Amygdala (tissue), 56 donors: ENCODE results near the gene SYTL3.
"Not testable (repeated sequence)": the region's sequence is repeated elsewhere in the genome, so short reads cannot be mapped to it uniquely, and the experiment has no call there.

ENCODE experiments used
- DNase-seq, 56 donors: peaks; one replicate each; lab custom pipeline; 2025; lab: John Stamatoyannopoulos, UW

SYTL3 gene

DNA sequence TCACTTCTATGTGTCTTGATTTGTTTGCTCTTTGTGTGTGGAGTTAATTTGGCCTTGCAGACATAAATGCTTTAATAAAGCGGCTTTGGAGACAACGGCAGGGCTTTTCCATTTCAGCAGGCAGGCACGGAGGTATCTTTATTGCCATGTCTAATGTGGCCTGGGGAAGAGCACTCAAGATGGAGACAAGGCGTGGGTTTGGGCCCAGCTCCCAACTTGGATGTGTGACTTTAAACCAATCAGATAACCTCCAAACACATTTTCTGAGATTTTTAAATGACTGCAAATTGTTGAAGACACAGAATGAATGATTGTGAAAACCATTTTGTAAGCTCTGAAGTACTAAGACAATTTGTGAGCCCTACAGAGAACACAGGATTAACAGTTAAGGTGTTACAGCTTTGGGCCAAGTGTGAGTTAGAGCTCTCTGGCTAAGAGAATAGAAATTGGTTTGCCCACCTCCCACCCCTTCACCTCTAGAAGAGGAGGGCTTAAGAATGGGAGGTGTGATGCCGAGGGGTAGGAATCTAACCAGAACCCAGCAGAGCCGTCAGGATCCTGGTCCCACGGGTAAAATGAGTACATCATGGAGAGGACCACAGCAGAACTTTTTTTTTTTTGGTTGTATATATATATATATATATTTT lies 14.3 kb upstream of the SYTL3 start:
- DNase-seq = no peak

DNA sequence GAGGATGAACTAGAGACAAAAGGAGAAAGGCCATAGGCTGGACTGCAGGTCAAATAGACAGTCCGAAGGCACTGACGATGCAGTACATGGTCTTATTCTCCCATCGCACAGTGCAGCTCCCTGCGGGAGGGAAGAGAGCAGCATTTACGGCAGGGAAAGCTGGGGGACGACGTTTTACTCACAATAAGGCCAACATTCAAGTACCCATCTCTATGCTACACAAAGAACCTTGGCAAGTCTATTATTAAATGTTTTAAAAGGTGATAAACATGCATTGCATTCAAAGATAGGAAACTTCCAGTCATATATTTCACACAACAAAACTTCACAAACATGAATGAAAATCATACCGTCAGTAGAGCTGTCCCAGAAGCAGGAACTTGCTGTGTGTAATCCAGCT lies 13.1 kb upstream of the SYTL3 start:
- no peak for DNase-seq

DNA sequence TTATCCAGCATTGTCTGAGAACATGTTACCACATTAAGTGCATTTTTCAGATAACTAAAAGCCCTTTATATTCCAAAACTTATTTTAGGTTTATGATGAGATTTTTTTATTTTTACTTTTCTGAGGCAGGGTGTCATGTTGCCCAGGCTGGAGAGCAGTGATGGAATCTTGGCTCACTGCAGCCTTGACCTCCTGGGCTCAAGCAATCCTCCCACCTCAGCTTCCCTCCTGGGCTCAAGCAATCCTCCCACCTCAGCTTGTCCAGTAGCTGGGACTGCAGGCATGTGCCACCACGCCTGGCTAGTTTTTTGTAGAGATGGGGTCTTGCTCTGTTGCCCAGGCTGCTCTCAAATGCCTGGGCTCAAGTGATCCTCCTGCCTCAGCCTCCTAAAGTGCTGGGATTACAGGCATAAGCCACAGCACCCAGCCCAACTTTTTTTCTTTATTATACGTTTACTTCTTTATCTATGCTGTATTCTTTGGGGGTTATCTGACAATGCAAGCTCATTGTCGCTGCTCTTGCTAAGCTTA lies 11.5 kb upstream of the SYTL3 start:
- no peak for DNase-seq

DNA sequence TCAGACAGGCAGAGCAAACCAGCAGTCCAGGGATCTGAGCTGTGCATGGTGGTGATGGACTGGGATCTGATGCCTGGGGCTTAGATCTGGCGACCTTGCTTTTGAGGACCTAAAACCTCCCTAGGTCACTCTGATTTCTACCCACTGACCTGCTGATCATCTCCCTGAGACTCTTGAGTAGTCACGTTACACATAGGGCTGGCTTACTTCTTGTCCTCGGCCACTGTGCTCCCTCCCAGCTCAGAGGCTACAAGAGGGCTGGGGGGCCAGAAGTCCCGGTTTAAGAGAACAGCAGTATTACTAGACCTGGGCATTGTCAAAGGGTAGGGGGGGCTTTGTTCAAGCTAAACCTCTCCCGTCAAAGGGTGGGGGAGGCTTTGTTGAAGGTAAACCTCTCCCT lies 10.8 kb upstream of the SYTL3 start:
- no peak for DNase-seq

DNA sequence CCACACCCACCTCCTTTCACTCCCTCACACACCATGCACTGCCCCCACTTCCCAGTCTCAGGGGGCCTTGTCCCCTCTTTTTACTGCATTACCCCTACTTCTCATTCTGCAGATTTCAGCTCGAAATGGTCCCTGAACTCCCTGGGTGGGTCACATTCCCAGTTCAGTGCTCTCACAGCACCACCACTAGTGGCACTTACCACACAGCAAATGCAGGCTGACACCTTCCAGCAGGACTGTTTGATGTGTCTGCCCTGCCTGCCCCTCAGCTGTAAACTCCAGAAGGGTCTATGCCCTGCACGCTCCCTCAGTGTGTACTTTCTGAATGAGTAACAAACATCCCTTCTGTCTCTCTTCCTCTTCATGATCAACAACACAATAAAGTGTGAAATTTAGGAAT lies 9.3 kb upstream of the SYTL3 start:
- no peak for DNase-seq

DNA sequence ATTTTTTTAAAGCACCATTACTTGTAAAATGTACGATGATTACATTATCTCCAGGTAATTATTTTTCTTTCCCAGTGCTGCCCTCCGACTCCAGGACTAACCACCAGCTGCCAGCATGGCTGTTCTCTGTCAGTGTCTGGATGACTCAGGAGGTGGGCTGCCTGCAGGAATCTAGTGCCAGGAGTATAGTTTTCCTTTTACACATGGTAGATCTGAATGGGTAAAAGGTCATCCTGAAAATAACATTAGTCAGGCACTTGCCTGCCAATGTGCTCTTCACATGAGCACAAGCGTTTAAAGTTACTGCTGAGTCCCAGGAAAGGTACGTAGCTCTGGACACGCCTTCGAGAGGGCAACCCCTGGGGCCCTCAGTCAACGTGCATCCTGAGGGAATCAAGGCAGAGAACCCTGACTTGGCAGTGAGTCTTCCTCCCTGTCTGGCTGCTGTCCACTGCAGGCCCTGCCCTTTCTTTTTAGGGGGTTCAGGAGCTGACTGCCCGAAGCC lies 7.7 kb upstream of the SYTL3 start:
- DNase-seq = no peak

DNA sequence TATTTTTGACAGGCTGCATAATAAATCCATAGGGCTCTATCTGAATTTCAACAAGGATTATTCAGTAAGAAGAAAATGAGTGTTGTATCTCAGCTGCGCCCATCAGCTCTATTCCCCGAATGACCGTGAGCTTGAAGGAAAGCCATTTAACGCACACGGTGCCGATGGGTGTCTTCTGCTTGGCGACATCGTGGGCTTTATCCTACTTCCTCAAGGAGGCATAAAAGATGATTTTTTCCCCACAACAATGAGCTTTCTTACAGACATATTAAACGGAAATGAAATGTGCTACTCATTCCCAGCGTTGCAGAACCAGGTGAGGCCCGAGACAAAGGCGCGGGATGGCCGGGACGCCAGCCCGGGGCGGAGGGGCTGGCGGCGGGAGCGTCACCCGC lies 6.0 kb upstream of the SYTL3 start:
- no peak for DNase-seq

DNA sequence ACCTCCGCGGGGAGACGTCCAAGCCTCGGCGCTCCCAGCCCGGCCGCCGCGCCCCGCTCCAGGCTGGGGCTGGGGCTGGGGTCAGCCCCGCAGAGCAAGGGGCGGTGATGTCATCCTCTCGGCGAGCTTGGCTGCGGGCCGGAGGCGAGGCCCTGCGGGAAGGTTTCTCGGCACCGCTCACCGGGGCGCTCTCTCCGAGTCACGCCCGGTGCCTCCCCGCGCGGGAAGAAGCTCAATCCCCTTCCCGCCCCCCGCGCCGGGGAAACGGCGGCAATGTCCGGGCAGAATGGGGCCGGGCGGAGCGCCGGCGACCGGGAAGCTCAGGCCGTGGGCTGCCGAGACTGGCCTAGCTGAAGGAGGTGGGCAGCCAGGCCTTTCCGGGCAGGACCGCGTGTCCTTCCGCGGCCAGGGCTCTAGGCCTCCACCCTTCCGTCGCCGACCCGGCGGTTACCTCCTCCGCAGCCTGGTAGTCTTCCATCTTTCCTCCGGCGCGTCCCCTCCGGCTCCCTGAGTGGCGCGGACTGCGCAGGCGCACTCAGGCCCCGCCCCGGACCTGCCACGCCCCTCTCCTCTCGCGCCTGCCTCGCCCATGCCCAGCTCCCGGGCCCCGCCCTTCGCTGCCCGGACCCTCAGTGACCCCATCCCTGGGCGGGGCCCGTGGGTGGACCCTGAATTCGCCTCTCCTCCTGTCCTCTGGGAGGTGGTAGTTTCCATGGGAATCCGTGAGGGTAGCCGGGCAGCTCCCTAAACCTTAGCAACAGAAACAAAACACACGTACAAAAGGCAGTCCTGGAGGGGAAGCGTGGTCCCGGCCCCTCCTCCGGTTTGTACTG lies 5.4 kb upstream of the SYTL3 start, which contains the start of gene DYNLT1:
TSS of gene DYNLT1 (minus strand) at position 513 of the 833 bp plus-strand sequence. CDS start at position 478, 35 bp downstream.
- DNase-seq = peak; percentile 17 to 94 (median 80)

DNA sequence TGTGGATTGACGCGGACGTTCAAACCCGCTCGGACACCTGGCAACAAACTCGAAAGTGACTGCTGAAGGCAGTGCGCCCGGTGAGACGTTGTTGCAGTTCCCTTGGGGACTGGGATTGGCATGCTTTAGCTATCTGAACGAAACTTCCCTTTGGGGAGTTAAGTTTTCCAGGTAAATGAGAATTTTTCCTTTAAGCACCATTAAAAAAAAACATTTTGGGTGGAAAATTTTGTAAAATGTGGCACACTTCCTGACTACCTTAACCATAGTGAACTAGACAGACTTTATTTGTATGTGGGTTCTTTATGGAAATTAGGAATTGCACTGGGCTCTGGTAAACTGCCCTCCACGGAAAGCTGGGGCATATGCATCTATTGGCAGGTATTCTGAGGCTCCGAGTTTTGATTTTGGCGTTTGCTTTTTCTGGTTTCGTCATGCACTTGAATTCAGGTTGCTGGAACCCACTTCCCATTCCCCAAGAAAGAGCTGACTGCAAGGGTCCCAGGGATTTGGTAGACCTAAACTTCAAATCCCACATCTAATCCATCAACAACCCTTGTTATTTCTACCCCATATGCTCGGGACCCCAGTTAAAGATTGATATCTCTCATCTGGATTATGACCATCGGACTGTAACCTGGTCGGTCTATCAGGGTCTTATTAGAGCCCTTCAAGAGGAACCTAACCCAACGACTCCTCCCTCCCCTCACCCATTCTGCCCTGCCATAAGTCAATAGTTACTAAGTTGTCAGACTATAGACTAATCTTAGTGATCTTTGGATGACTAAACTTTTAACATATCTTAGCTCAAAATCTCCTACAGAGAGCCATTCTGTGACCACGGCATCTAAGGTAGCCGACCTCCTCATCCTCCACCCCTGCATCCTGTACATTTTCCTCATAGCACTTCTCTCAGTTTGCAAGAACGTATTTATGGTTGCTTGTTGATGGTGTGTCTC lies 4.5 kb upstream of the SYTL3 start:
- peak in 1 of 56 donors; percentile 62 for DNase-seq

DNA sequence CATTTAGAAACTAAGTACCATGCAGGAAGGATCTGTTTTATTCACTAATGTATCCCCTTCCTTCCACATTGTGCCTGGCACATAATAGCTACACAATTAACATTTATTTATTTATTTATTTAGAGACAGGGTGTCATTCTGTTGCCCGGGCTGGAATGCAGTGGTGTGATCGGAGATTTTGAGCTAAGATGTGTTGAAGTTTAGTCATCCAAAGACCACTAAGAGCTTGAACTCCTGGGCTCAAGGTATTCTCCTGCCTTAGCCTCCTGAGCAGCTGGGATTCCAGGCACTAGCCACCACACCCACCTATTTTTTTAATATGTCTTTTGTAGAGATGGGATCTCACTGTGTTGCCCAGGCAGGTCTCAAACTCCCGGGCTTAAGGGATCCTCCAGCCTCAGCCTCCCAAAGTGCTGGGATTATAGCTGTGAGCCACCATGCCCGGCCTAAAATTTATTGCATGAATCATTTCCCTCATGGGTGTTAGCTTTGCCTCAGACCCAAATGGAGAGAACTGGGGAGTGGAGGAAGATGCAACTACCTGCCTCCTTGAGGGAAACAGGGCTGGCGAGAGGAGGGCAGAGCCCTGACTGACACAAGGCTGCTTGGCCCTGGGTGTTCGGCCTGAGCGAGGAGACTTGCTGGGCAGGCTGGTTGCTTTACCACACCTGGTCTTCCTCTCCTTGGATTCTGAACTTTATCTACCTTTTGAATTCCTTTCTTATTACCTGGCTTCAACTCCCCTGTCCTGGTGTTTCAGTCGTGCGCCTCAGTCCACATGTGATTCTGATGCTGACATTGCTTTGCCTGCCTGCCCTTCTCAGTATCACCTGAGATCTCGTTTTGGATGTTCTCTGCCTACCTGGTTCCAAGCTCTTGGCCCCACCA lies 3.6 kb upstream of the SYTL3 start:
- DNase-seq = no peak

DNA sequence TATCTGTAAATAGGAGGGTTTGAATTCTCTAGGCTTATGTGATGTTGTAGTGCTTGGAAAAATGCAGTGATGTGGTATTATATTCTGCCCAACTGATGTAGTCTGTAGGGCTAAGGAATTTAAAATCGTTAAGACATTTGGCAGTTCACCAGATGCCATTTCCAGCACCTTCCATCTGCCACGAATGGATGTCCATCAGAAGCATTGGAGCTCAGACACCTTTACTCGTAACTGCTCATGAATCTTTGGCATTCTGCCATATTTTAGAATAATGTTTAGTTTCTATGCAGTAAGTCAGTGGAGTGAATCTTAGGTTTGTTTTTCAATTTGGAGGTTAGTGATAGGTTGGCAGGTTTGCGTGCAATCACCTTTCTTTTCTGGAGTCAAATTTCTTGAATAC lies 2.4 kb upstream of the SYTL3 start:
- DNase-seq = no peak

DNA sequence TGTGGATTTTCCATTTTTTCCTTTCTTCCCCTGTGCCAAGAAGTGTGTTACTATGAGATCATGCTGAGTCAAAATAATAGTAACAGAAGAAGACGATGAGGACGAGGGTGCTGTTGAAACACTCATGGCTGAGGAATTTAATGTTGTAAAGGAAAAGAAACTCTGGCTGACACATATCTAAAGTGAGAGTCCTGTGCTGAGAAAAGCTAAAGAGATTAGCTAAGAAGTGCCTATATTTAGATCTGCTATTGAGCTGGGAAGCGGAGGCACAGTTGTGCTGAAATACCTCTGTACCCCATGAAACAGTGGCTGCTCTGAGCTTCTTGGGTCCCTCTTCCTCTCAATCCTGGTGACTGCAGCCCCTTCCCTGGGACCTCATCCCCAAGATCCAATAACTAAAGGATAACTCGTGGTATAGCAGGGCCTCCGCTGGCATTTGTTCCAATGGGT lies 1.1 kb upstream of the SYTL3 start:
- no peak for DNase-seq

DNA sequence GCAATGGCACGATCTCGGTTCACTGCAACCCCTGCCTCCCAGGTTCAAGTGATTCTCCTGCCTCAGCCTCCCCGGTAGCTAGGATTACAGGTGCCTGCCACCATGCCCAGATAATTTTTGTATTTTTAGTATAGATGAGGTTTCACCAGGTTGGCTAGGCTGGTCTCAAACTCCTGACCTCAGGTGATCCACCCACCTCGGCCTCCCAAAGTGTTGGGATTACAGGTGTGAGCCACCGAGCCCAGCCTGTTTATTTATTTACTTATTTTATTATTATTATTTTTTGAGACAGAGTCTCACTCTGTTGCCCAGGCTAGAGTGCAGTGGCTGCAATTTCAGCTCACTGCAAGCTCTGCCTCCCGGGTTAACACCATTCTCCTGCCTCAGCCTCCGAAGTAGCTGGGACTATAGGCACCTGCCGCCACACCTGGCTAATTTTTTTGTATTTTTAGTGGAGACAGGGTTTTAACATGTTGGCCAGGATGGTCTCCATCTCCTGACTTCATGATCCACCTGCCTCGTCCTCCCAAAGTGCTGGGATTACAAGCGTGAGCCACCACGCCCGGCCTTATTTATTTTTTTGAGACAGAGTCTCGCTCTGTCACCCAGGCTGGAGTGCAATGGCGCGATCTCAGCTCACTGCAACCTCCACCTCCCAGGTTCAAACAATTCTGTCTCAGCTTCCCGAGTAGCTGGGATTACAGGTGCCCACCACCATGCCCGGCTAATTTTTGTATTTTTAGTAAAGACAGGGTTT lies 2.3 kb downstream of the SYTL3 start:
- not testable (repeated sequence) for DNase-seq

DNA sequence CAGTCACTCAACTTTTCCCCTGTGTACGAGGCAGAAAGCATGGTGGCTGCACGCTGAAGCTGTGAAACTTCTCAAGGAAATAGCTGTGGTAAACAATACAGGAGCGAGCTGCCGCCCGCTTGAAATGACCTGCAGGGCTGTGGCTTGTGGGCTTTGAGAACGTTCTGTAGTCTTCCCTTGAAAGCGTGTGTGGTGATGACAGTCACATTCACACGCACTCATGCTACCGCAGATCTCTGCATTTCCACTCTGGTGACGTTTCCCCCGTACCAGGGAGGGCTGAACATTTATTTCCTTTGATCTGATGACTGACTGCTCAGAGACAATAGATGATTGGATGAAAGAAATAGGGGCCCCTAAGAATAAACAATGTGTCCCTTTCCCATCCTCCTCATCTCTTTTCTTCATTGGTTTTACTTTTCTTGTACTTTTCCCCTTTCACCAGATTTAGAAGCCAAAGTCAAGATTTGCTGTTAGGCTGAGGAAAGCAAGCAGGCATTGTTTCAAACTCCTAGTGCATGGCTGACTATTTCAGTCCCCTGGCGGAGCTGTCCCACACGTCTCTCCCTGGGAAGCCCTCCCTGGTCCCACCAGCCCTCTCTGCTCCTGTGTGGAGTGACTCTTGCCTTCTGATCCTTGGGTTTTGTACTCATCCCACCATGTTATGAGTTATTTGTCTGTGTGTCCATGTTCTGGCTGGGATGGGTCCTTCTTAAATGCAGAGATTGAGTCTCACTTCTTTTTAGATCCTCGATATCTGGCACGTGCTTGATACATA lies 3.9 kb downstream of the SYTL3 start:
- no peak for DNase-seq

DNA sequence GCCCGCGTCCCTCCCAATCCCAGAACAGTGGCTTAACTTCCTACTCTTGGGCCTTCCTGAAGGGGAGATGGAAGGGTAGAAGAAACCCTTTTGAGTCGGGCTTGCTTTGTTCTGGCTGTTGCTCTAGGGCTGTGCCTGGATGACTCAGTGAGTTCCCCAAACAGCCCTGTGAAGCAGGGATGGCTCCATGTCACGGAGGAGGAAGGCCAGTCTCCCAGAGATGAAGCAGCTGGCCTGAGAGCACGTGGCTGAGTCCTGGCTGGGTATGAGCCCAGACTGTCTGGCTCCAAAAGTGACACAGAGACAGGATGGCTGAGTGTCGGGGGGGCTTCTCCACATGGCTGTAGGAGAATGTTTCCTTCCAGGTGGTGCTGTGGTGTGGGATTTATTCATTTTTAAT lies 4.6 kb downstream of the SYTL3 start:
- DNase-seq = peak in 35 of 56 donors; percentile 5 to 70 (median 32)

DNA sequence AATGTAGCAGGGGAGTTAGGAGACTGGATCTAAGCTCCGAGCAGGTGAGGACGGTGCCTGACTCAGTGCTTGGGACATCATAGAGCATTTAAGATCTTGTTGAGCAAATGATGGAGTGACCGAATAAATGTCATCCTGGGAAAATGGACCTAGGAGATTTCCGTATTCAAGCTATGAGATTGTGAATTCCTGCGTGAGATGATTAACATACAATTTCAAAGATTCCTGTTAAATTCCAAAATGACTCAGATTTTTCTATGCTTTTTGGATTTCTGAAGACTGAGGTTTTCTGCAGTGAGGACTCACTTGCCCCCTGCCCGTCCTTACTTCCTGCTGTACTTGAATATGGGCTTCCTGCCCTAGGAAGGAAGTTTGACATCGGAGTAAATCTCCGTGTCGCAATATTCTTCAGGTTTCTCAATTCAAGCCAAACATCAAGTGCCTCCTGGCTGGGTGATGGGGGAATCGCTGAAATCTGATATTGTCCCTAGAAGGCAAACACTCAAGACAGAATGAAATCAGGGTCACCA lies 5.2 kb downstream of the SYTL3 start:
- no peak for DNase-seq
